K562 (cell line): ENCODE measurements around the gene C10orf90. TPM values are rescaled to one million over a fixed set of nuclear protein-coding genes. Genes with fewer than 3 reads are reported as not detected.

ENCODE experiments used
- ATAC-seq: fragments of 200-7000 bp; cut with Tn5 transposase; 3 replicates; pipeline ENCODE4 v1.9.1; 2020; ENCODE audit warnings: moderate library complexity
- BruUV-seq: library from RNA; stranded (reverse); fragments of 400-500 nt; replicated peaks from 2 replicates; lab custom pipeline; 2021; lab: Mats Ljungman, UMichigan
- CTCF ChIA-PET: fragments of 300-600 bp; formaldehyde crosslinking; extraction: SDS; loops from one replicate; lab custom pipeline; 2021; ENCODE audit warnings: low intra/inter-chr PET ratio; lab: Yijun Ruan, JAX
- POLR2A ChIA-PET: fragments of 300-600, 350-650 bp; sonication (Branson Sonifier 250); formaldehyde crosslinking; extraction: SDS; loops from one replicate; lab custom pipeline; 2021; ENCODE audit warnings: antibody characterized with exemption, inconsistent platforms; lab: Yijun Ruan, JAX
- DNase-seq, 4 experiments: peaks; one replicate each; pipeline versions ENCODE4 v3.0.0 to v3.0.0-alpha.2; 2011 to 2018; ENCODE audit warnings: low spot score in 3 of 4, mixed read lengths in 3 of 4; ENCODE audit errors: extremely low read depth in 1 of 4
- FAIRE-seq: peaks from 2 replicates; lab custom pipeline; 2011; peaks lifted over from hg19 to GRCh38; lab: Jason Lieb, UNC
- H2AFZ ChIP-seq: 2 replicates; pipeline ENCODE4 v1.6.0; 2011; ENCODE audit warnings: low read depth, low read length, control low read depth, inconsistent platforms
- H3K27ac ChIP-seq: fragments of 200-600 bp; 3 replicates; pipeline ENCODE4 v1.8.0; 2011; ENCODE audit warnings: low read depth, mild to moderate bottlenecking, control low read depth, inconsistent platforms, low read length, moderate library complexity, mixed read lengths; ENCODE audit errors: extremely low read depth
- H3K27me3 ChIP-seq, 2 experiments: fragments of 300-600 bp in 1 of 2; 2 replicates in 1 of 2; 3 replicates in 1 of 2; pipeline versions ENCODE4 v1.6.0 to v1.8.0; 2011; ENCODE audit warnings: inconsistent platforms in 2 of 2, low read length in 2 of 2, mild to moderate bottlenecking in 1 of 2, mixed read lengths in 1 of 2, moderate library complexity in 1 of 2; ENCODE audit not compliant: control insufficient read depth in 2 of 2, insufficient read depth in 2 of 2
- H3K36me3 ChIP-seq: fragments of 300-600 bp; 3 replicates; pipeline ENCODE4 v1.8.0; 2011; ENCODE audit warnings: mild to moderate bottlenecking, low read length, inconsistent platforms; ENCODE audit not compliant: control insufficient read depth, insufficient read depth
- H3K4me1 ChIP-seq, 2 experiments: fragments of 200-600 bp in 1 of 2; replicated peaks in 1 of 2; 2 replicates in 1 of 2; 3 replicates in 1 of 2; pipeline versions ENCODE4 v1.5.1 to v1.8.0; 2011; ENCODE audit warnings: inconsistent platforms in 2 of 2, low read length in 2 of 2, mild to moderate bottlenecking in 1 of 2, mixed read lengths in 1 of 2, moderate library complexity in 1 of 2; ENCODE audit not compliant: control insufficient read depth in 2 of 2, insufficient read depth in 2 of 2
- H3K4me2 ChIP-seq: 2 replicates; pipeline ENCODE4 v1.6.1; 2011; ENCODE audit warnings: low read length, control low read depth, inconsistent platforms, mixed read lengths; ENCODE audit not compliant: insufficient read depth
- H3K4me3 ChIP-seq: fragments of 200-600 bp; sonication (generic), shearing (Covaris generic); 2 replicates; pipeline ENCODE4 v1.5.1; 2016; ENCODE audit warnings: control low read depth, inconsistent platforms
- H3K79me2 ChIP-seq: fragments of 200-600 bp; 3 replicates; pipeline ENCODE4 v1.8.0; 2011; ENCODE audit warnings: low read length, inconsistent platforms; ENCODE audit not compliant: control insufficient read depth, insufficient read depth
- H3K9ac ChIP-seq, 2 experiments: 2 replicates each; pipeline versions ENCODE4 v1.6.0 to v1.6.1; 2011; ENCODE audit warnings: low read depth in 2 of 2, low read length in 2 of 2, control low read depth in 1 of 2, inconsistent platforms in 1 of 2, mild to moderate bottlenecking in 1 of 2, mixed read lengths in 1 of 2; ENCODE audit not compliant: insufficient read depth in 1 of 2
- H3K9me1 ChIP-seq: one replicate; pipeline ENCODE4 v1.6.0; 2011; ENCODE audit warnings: inconsistent platforms, mild to moderate bottlenecking, low read length, moderate library complexity; ENCODE audit not compliant: control insufficient read depth, insufficient read depth
- H3K9me3 ChIP-seq: replicated peaks from 2 replicates; pipeline ENCODE4 v1.5.1; 2011; ENCODE audit warnings: low read depth, low read length, inconsistent platforms; ENCODE audit not compliant: control insufficient read depth, insufficient read depth
- H4K20me1 ChIP-seq: replicated peaks from 2 replicates; pipeline ENCODE4 v1.6.1; 2011; ENCODE audit warnings: low read length, inconsistent platforms, mixed read lengths; ENCODE audit not compliant: control insufficient read depth, insufficient read depth
- CTCF ChIP-seq, 3 experiments: IDR thresholded peaks in 2 of 3; conservative IDR thresholded peaks in 1 of 3; 2 replicates each; pipeline ENCODE4 v1.5.1; 2011 to 2012; ENCODE audit warnings: low read length in 3 of 3, mild to moderate bottlenecking in 3 of 3, control low read depth in 2 of 3, improper control_type of control experiment in 1 of 3, inconsistent platforms in 1 of 3, low read depth in 1 of 3, mixed read lengths in 1 of 3, moderate library complexity in 1 of 3; ENCODE audit not compliant: insufficient read depth in 2 of 3
- PHTF2 ChIP-seq: fragments of 250-450 bp; sonication (Bioruptor Pico); IDR thresholded peaks from 2 replicates; pipeline ENCODE4 v1.5.0; 2021; ENCODE audit warnings: mild to moderate bottlenecking
- PKNOX1 ChIP-seq: fragments of 450-650 bp; IDR thresholded peaks from 2 replicates; pipeline ENCODE4 v1.6.1; 2016
- PRPF4 ChIP-seq: fragments of 200-400 bp; formaldehyde crosslinking; IDR thresholded peaks from one replicate; pipeline ENCODE4 v1.6.1; 2017; ENCODE audit warnings: low read length, low read depth, mild to moderate bottlenecking; ENCODE audit not compliant: insufficient read depth, poor library complexity, severe bottlenecking
- RAD21 ChIP-seq, 2 experiments: fragments of 250-450 bp in 1 of 2; fragments of 450-650 bp in 1 of 2; sonication (Bioruptor Pico) in 1 of 2; formaldehyde crosslinking in 1 of 2; IDR thresholded peaks in 1 of 2; conservative IDR thresholded peaks in 1 of 2; 2 replicates each; pipeline versions ENCODE4 v1.4.0 to v1.8.0; 2020 to 2022; ENCODE audit warnings: mild to moderate bottlenecking in 2 of 2, moderate library complexity in 1 of 2
- REST ChIP-seq, 2 experiments: fragments of 450-650 bp; formaldehyde crosslinking in 1 of 2; IDR thresholded peaks; 2 replicates each; pipeline versions ENCODE4 v1.4.0 to v1.6.1; 2014 to 2020; ENCODE audit warnings: mild to moderate bottlenecking in 2 of 2, borderline replicate concordance in 1 of 2, low read depth in 1 of 2
- TEAD2 ChIP-seq: fragments of 450-650 bp; IDR thresholded peaks from 2 replicates; pipeline ENCODE4 v1.6.1; 2016; ENCODE audit warnings: missing genetic modification characterization, control low read depth, missing compliant biosample characterization
- ZEB2 ChIP-seq: fragments of 450-650 bp; IDR thresholded peaks from 2 replicates; pipeline ENCODE4 v1.6.1; 2016
- WGBS: fragments of 100-300 bp; shearing (Covaris generic); methylation state at CpG from one replicate; pipeline ENCODE4 v1.1.6; 2016; ENCODE audit warnings: low coverage, mixed read lengths; ENCODE audit not compliant: insufficient coverage; ENCODE audit errors: missing lambda C conversion rate; 5-methylcytosine and 5-hydroxymethylcytosine counted together
- in situ Hi-C: fragments of 300-500 bp; cut with MboI; formaldehyde crosslinking; loops from 4 replicates; pipeline ENCODE4 v1.15.0; 2018; ENCODE audit warnings: inconsistent platforms, mixed read lengths
- intact Hi-C: fragments of 100-400 bp; cut with micrococcal nuclease; formaldehyde crosslinking; loops from 2 replicates; pipeline ENCODE4 v1.14.2; 2022
- polyA plus RNA-seq, 8 experiments: library from polyadenylated mRNA; depleted of rRNA in 4 of 8; stranded (reverse) in 5 of 8; unstranded in 3 of 8; fragments of >200 nt; fragmentation: Nextera tagmentation in 2 of 8; fragmentation: Illumina TruSeq in 1 of 8; extraction: Ambion mirVana in 2 of 8; extraction: Trizol in 1 of 8; gene quantifications; 2 replicates each; pipeline versions ENCODE4 v1.2.1 to v1.2.3, GENCODE V29; 2011 to 2014; ENCODE audit warnings: inconsistent platforms in 1 of 8, missing spikeins in 1 of 8
- total RNA-seq, 7 experiments: library from RNA; depleted of rRNA in 6 of 7; stranded (reverse); fragments of >200 nt in 6 of 7; fragmentation: Illumina TruSeq in 2 of 7; extraction: Trizol in 2 of 7; gene quantifications; 2 replicates each; pipeline versions ENCODE4 v1.2.1 to v1.2.3, GENCODE V29; 2011 to 2021; ENCODE audit warnings: low replicate concordance in 1 of 7

The C10orf90 gene
- total and polyA plus RNA-seq, 9 of the 15 experiments (the other 6 are each of a cell fraction or from before 2014, with no cell fraction given) = not detected

GRCh38 chr10:126504063-126504760 lies 166.3 kb downstream of the C10orf90 start:
- intact Hi-C loops (loop anchor here (5.0 kb wide), 1 partner anchor 522 kb away; no protein-coding TSS in a partner anchor), in situ Hi-C loops (loop anchor here (10.0 kb wide), 1 partner anchor 519 kb away; no protein-coding TSS in a partner anchor)
- no peaks in the 10 kb centered on the region for H3K9me3 ChIP-seq
- DNase-seq (peak; percentile 5 to 45 (median 20)), ATAC-seq (peak; percentile 90), FAIRE-seq (peak; percentile 69)
- no peak overlapping the region for H3K9ac ChIP-seq
- BruUV-seq = no TSS peak
- CTCF ChIA-PET = interaction anchor here (0.8 to 1.2 kb wide), 2 partner anchors 522 to 569 kb away, joined by 3 to 6 read pairs; no protein-coding TSS in a partner anchor
- H3K9me1 ChIP-seq = no peaks in the 10 kb centered on the region
- H3K4me3 ChIP-seq = no peak overlapping the region
- no peaks in the 10 kb centered on the region; a peak in 1 of 5 replicates for H3K4me1 ChIP-seq
- H3K27me3 ChIP-seq = no peaks in the 10 kb centered on the region; a peak in 1 of 5 replicates
- POLR2A ChIA-PET = interaction anchor here (0.6 to 0.8 kb wide), 3 partner anchors 8 to 800 kb away, joined by 3 read pairs; no protein-coding TSS in a partner anchor
- H3K36me3 ChIP-seq = no peaks in the 10 kb centered on the region
- no peaks in the 10 kb centered on the region for H3K79me2 ChIP-seq
- no peak overlapping the region for H3K27ac ChIP-seq
- 4% methylated on average over 17 of the region's 23 CpGs for WGBS
- H2AFZ ChIP-seq = no peak overlapping the region
- no peak overlapping the region for H3K4me2 ChIP-seq
- H4K20me1 ChIP-seq = no peaks in the 10 kb centered on the region; the same call in 1 of the 2 replicates
- peak; percentile 52 to 60 (median 52) for TF ChIP-seq CTCF (IDR thresholded peaks at IDR 0.05 in 2 of 3, conservative IDR thresholded peaks at IDR 0.05 in 1 of 3; ENCODE audit: insufficient read depth in 2 of 3, low read depth in 1 of 3, low read length in 3 of 3)
- TF ChIP-seq ZEB2 = no peak
- TF ChIP-seq REST (IDR thresholded peaks at IDR 0.05; ENCODE audit: borderline replicate concordance) = peak; percentile 35; the same call in 1 of the 2 replicates
- no peak for TF ChIP-seq REST (CRISPR knock-in tag; IDR thresholded peaks at IDR 0.05; ENCODE audit: low read depth)
- no peak for TF ChIP-seq TEAD2 (tag)
- peak; percentile 45 to 64 for TF ChIP-seq RAD21 (CRISPR knock-in tag; conservative IDR thresholded peaks at IDR 0.05 in 1 of 2, IDR thresholded peaks at IDR 0.05 in 1 of 2)
- TF ChIP-seq PHTF2 (CRISPR knock-in tag) = no peak
- peak; percentile 35; the same call in 1 of the 2 replicates for TF ChIP-seq PKNOX1
- TF ChIP-seq PRPF4 = no peak
